Activated CD8-positive, alpha-beta T cell treated with anti-CD3 and anti-CD28 coated beads, Interleukin-2, amount 10 ng/mL, durations not matched to agents 7 days and 5 days (primary cell): ENCODE measurements around the gene GOT2. TPM values are rescaled to one million over a fixed set of nuclear protein-coding genes. Genes with fewer than 3 reads are reported as not detected.
"Not testable (repeated sequence)": the region's sequence is repeated elsewhere in the genome, so short reads cannot be mapped to it uniquely, and the experiment has no call there.

ENCODE experiments used
- ATAC-seq: fragments of 150-1000 bp; cut with Tn5 transposase; one replicate; pipeline ENCODE4 v1.10.0; 2021; ENCODE audit warnings: moderate library complexity
- CTCF ChIA-PET: fragments of 350-600 bp; sonication (Branson Sonifier 250); formaldehyde crosslinking; loops from one replicate; lab custom pipeline; 2021; ENCODE audit warnings: antibody characterized with exemption; lab: Charles Lee
- POLR2A ChIA-PET: fragments of 350-600 bp; sonication (Branson Sonifier 250); formaldehyde crosslinking; loops from one replicate; lab custom pipeline; 2021; ENCODE audit warnings: antibody characterized with exemption; lab: Charles Lee
- DNase-seq: peaks from one replicate; pipeline ENCODE4 v3.0.0-alpha.2; 2020
- H3K27ac Mint-ChIP-seq: one replicate; pipeline ENCODE4 v1.8.0; 2021; ENCODE audit warnings: mild to moderate bottlenecking, mixed read lengths
- H3K27me3 Mint-ChIP-seq: one replicate; pipeline ENCODE4 v1.8.0; 2021; ENCODE audit warnings: low read depth, mixed read lengths
- H3K36me3 Mint-ChIP-seq: one replicate; pipeline ENCODE4 v1.8.0; 2021; ENCODE audit warnings: low read depth, mixed read lengths
- H3K4me1 Mint-ChIP-seq: one replicate; pipeline ENCODE4 v1.8.0; 2021; ENCODE audit warnings: low read depth, mixed read lengths
- H3K4me3 Mint-ChIP-seq: one replicate; pipeline ENCODE4 v1.8.0; 2021; ENCODE audit warnings: mild to moderate bottlenecking, mixed read lengths
- H3K9me3 Mint-ChIP-seq: one replicate; pipeline ENCODE4 v1.8.0; 2022; ENCODE audit warnings: mixed read lengths; ENCODE audit not compliant: insufficient read depth
- total RNA-seq, 2 experiments: library from RNA; stranded (reverse); gene quantifications; one replicate each; pipeline ENCODE4 v1.2.3, GENCODE V29; 2021

Gene GOT2
- 10 to 100 TPM; 91.8 to 96.4 TPM for total RNA-seq

- no peaks in the 10 kb centered on the region for H3K27me3 Mint-ChIP-seq
- ATAC-seq: peak; percentile 99
Observed at GRCh38 chr16:58733671-58734458, at the start of gene GOT2. GOT2 (minus strand) TSS chr16:58734316; CDS start chr16:58734228, 88 bp downstream.

GRCh38 chr16:58779291-58779690 lies 45.2 kb upstream of the GOT2 start:
- H3K4me3 Mint-ChIP-seq, POLR2A ChIA-PET, H3K27ac Mint-ChIP-seq, H3K9me3 Mint-ChIP-seq, H3K4me1 Mint-ChIP-seq, DNase-seq, ATAC-seq, H3K36me3 Mint-ChIP-seq, H3K27me3 Mint-ChIP-seq, CTCF ChIA-PET: not testable (repeated sequence)

More at GRCh38 chr16:58733671-58734458, at the start of gene GOT2:
- H3K4me3 Mint-ChIP-seq: peak within 1 kb of the TSS; percentile 99
- H3K36me3 Mint-ChIP-seq: peaks cover 22% of the 10 kb centered on the region
- CTCF ChIA-PET: interaction anchor here (4.7 kb wide), 1 partner anchor 22 kb away, joined by 21 read pairs; no protein-coding TSS in a partner anchor
- peaks cover 32% of the 10 kb centered on the region for H3K4me1 Mint-ChIP-seq
- DNase-seq: peak; percentile 85
- H3K9me3 Mint-ChIP-seq: no peaks in the 10 kb centered on the region
- H3K27ac Mint-ChIP-seq: peak within 1 kb of the TSS; percentile 97
- POLR2A ChIA-PET: no interaction called here

- H3K27me3 Mint-ChIP-seq: peaks cover 9% of the 10 kb centered on the region
- H3K27ac Mint-ChIP-seq: no peak overlapping the region
- ChIA-PET CTCF (no interaction called here), POLR2A (no interaction called here)
- no peaks in the 10 kb centered on the region for H3K36me3 Mint-ChIP-seq
- DNase-seq (no peak), ATAC-seq (no peak)
- H3K9me3 Mint-ChIP-seq: no peaks in the 10 kb centered on the region
- H3K4me1 Mint-ChIP-seq: no peaks in the 10 kb centered on the region
- H3K4me3 Mint-ChIP-seq: no peak overlapping the region
Observed at GRCh38 chr16:58773870-58774269, 39.8 kb upstream of the GOT2 start.

DNA sequence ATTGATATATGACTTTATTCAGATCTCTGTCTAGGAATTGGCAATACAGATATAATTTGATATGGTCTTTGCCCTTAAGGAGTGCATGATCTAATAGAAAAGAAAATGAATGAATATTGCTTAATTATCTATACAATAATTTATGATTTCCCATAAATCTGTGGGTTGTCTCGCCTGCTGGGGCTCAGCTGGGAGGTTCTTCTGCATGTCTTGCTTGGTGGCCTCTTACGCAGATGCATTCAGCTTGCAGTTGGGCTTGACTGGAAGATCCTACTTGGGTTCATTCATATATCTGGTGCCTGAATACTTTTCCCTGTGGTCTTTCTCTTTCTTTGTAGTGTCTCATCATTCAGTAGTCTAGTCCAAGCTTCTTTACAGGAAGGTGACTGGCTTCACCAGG lies 34.0 kb upstream of the GOT2 start:
- H3K27me3 Mint-ChIP-seq: peaks cover 9% of the 10 kb centered on the region
- no peaks in the 10 kb centered on the region for H3K36me3 Mint-ChIP-seq
- ATAC-seq (no peak), DNase-seq (no peak)
- no peak overlapping the region for H3K4me3 Mint-ChIP-seq
- no peaks in the 10 kb centered on the region for H3K4me1 Mint-ChIP-seq
- no peak overlapping the region for H3K27ac Mint-ChIP-seq
- CTCF ChIA-PET: no interaction called here
- POLR2A ChIA-PET: no interaction called here
- peaks cover 3% of the 10 kb centered on the region for H3K9me3 Mint-ChIP-seq

GRCh38 chr16:58767581-58767980 lies 33.5 kb upstream of the GOT2 start:
- POLR2A ChIA-PET: no interaction called here
- H3K4me3 Mint-ChIP-seq: no peak overlapping the region
- no peak for DNase-seq

DNA sequence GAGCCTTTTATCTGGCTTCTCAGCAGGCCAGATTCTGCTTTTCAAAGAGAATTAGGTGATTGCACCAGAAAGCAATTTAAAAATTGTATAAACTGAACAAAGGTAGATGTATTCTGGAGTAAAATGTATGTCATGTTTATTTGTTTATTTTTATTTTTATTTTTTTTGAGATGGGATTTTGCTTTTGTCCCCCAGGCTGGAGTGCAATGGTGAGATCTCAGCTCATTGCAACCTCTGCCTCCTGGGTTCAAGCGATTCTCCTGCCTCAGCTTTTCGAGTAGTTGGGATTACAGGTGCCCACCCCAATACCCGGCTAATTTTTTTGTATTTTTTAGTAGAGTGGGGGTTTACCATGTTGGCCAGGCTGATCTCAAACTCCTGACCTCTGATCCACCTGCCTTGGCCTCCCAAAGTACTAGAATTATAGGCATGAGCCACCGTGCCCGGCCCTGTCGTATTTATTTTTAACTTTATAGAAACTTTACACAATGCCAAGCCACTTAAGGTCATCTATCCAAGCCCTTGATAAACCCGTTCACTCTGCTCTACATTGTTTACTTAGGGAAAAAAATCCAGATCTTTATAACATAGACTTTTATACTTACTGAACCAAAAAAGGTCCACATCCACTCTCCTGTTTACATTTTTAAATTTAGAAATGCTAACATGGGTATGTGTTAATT lies 22.7 kb upstream of the GOT2 start:
- Mint-ChIP-seq H3K27ac (no peak overlapping the region), H3K9me3 (no peaks in the 10 kb centered on the region), H3K27me3 (peaks cover 4% of the 10 kb centered on the region), H3K4me1 (peaks cover 11% of the 10 kb centered on the region), H3K36me3 (no peaks in the 10 kb centered on the region), H3K4me3 (no peak overlapping the region)
- no peak for DNase-seq
- ChIA-PET POLR2A (interaction anchor here (0.8 kb wide), 1 partner anchor 251 kb away, joined by 3 read pairs; no protein-coding TSS in a partner anchor), CTCF (interaction anchor here (0.6 to 3.5 kb wide), 30 partner anchors 10 to 420 kb away, joined by 3 to 27 read pairs (median 6); partner anchors contain the start of genes GINS3, GOT2, SETD6 and SLC38A7)
- no peak for ATAC-seq

More at GRCh38 chr16:58767581-58767980, 33.5 kb upstream of the GOT2 start:
- Mint-ChIP-seq H3K9me3 (peaks cover 3% of the 10 kb centered on the region), H3K27ac (no peak overlapping the region), H3K27me3 (peaks cover 9% of the 10 kb centered on the region), H3K4me1 (no peaks in the 10 kb centered on the region), H3K36me3 (no peaks in the 10 kb centered on the region)
- no peak for ATAC-seq
- CTCF ChIA-PET: no interaction called here

DNA sequence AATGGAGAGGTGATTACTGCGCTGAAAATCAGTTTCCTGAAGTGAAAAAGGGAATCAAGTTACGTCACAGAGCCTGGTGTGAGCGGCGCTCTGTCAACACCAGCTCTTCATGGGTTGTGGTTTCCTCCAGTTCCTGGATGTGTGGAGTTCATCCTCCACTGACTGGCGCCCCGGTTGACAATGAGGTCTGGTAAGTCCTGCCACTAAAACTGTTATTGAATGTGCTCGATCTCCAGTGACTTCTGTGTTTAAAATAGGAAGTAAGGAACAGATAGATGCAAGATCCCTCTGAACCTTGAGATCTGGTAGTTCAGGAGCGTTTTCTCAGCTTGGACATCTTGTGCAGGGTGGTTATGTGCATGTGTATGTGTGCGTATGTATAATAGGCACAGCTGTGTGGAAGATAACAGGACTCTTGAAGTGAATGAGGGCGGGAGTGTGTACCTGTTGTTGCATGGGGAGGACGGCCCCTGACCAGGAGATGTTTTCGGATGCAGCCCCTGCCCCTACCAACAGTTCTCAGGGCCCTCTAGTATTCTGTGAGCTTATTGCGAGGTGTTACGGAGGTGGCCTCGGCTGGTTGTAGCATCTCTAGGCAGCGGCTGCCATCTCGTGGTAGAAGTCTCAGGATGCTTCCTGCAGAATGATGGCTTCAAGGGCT lies 22.0 kb upstream of the GOT2 start:
- Mint-ChIP-seq H3K27ac (peak overlapping the region; percentile 59), H3K27me3 (peaks cover 2% of the 10 kb centered on the region), H3K4me3 (peak overlapping the region; percentile 47), H3K4me1 (peaks cover 11% of the 10 kb centered on the region), H3K9me3 (no peaks in the 10 kb centered on the region), H3K36me3 (no peaks in the 10 kb centered on the region)
- POLR2A ChIA-PET: interaction anchor here (0.6 to 0.8 kb wide), 2 partner anchors 250 to 393 kb away, joined by 3 read pairs; no protein-coding TSS in a partner anchor
- CTCF ChIA-PET: interaction anchor here (0.6 to 3.5 kb wide), 42 partner anchors 10 to 728 kb away, joined by 3 to 27 read pairs (median 4); partner anchors contain the start of genes GINS3, GOT2, SETD6 and SLC38A7
- DNase-seq (peak; percentile 88), ATAC-seq (peak; percentile 99)

- POLR2A ChIA-PET: no interaction called here
- CTCF ChIA-PET: interaction anchor here (1.1 kb wide), 1 partner anchor 22 kb away, joined by 3 read pairs; no protein-coding TSS in a partner anchor
- no peaks in the 10 kb centered on the region for H3K9me3 Mint-ChIP-seq
- no peak overlapping the region for H3K4me3 Mint-ChIP-seq
- no peak overlapping the region for H3K27ac Mint-ChIP-seq
- H3K36me3 Mint-ChIP-seq: no peaks in the 10 kb centered on the region
- H3K4me1 Mint-ChIP-seq: peaks cover 11% of the 10 kb centered on the region
- DNase-seq: no peak
- no peak for ATAC-seq
- H3K27me3 Mint-ChIP-seq: peaks cover 2% of the 10 kb centered on the region
Observed at GRCh38 chr16:58753711-58754134, 19.6 kb upstream of the GOT2 start.

DNA sequence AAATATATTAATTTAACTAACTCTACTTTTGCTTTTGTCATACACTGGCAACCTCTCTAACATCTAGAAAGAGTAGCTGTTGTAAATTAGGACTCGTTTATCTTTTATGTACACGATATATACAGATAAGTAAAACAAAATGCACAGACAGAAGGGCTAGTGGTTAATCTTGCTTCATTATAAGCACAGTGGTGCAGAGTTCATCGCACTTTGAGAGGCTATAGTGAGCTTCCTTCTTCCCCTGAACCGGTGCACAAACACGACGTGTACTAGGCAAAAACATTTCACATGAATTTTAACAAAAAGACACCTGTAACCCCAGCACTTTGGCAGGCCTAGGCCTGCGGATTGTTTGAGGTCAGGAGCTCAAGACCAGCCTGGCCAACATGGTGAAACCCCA lies 10.4 kb upstream of the GOT2 start:
- H3K4me1 Mint-ChIP-seq: no peaks in the 10 kb centered on the region
- no peaks in the 10 kb centered on the region for H3K36me3 Mint-ChIP-seq
- ChIA-PET CTCF (interaction anchor here (3.4 kb wide), 1 partner anchor 11 kb away, joined by 13 read pairs; no protein-coding TSS in a partner anchor), POLR2A (no interaction called here)
- DNase-seq (no peak), ATAC-seq (no peak)
- no peaks in the 10 kb centered on the region for H3K9me3 Mint-ChIP-seq
- H3K27ac Mint-ChIP-seq: no peak overlapping the region
- no peaks in the 10 kb centered on the region for H3K27me3 Mint-ChIP-seq
- H3K4me3 Mint-ChIP-seq: no peak overlapping the region

DNA sequence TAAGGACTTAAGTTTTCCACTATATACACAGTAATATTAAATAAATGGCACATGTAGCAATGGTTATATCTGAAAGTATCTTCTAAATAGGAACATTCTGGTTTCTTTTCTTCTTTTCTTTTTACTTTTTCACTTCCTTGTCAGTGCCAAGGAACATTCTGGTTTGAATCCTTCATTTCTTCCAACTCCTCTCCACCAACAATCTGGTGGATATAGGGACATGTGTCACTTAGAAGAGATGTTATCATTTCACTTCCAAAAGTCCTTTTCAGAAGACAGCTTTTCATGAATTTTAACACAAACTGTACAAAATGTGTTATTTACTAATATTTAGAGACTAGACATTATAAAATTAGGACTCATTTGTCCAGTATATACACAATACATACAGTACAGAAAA lies 7.9 kb upstream of the GOT2 start:
- CTCF ChIA-PET: interaction anchor here (1.1 to 1.2 kb wide), 2 partner anchors 14 to 241 kb away, joined by 3 read pairs; no protein-coding TSS in a partner anchor
- DNase-seq (no peak), ATAC-seq (no peak)
- Mint-ChIP-seq H3K27ac (no peak overlapping the region), H3K9me3 (no peaks in the 10 kb centered on the region), H3K4me1 (no peaks in the 10 kb centered on the region), H3K27me3 (no peaks in the 10 kb centered on the region), H3K36me3 (no peaks in the 10 kb centered on the region), H3K4me3 (no peak overlapping the region)
- POLR2A ChIA-PET: no interaction called here

- Mint-ChIP-seq H3K27me3 (no peaks in the 10 kb centered on the region), H3K4me1 (no peaks in the 10 kb centered on the region), H3K4me3 (no peak overlapping the region), H3K9me3 (no peaks in the 10 kb centered on the region), H3K27ac (no peak overlapping the region), H3K36me3 (no peaks in the 10 kb centered on the region)
- CTCF ChIA-PET: no interaction called here
- no peak for DNase-seq
- POLR2A ChIA-PET: no interaction called here
- ATAC-seq: no peak
Observed at GRCh38 chr16:58741166-58741565, 7.0 kb upstream of the GOT2 start.
